K562 (cell line): ENCODE results near the gene CLEC2D. TPM values are rescaled to one million over a fixed set of nuclear protein-coding genes. Genes with fewer than 3 reads are reported as not detected.

Source experiments
- ATAC-seq: fragments of 200-7000 bp; cut with Tn5 transposase; 3 replicates; pipeline ENCODE4 v1.9.1; 2020; ENCODE audit warnings: moderate library complexity
- BruUV-seq: library from RNA; stranded (reverse); fragments of 400-500 nt; replicated peaks from 2 replicates; lab custom pipeline; 2021; lab: Mats Ljungman, UMichigan
- CTCF ChIA-PET: fragments of 300-600 bp; formaldehyde crosslinking; extraction: SDS; loops from one replicate; lab custom pipeline; 2021; ENCODE audit warnings: low intra/inter-chr PET ratio; lab: Yijun Ruan, JAX
- POLR2A ChIA-PET: fragments of 300-600, 350-650 bp; sonication (Branson Sonifier 250); formaldehyde crosslinking; extraction: SDS; loops from one replicate; lab custom pipeline; 2021; ENCODE audit warnings: antibody characterized with exemption, inconsistent platforms; lab: Yijun Ruan, JAX
- DNase-seq, 4 experiments: peaks; one replicate each; pipeline versions ENCODE4 v3.0.0 to v3.0.0-alpha.2; 2011 to 2018; ENCODE audit warnings: low spot score in 3 of 4, mixed read lengths in 3 of 4; ENCODE audit errors: extremely low read depth in 1 of 4
- FAIRE-seq: peaks from 2 replicates; lab custom pipeline; 2011; peaks lifted over from hg19 to GRCh38; lab: Jason Lieb, UNC
- H2AFZ ChIP-seq: 2 replicates; pipeline ENCODE4 v1.6.0; 2011; ENCODE audit warnings: low read depth, low read length, control low read depth, inconsistent platforms
- H3K27ac ChIP-seq: fragments of 200-600 bp; 3 replicates; pipeline ENCODE4 v1.8.0; 2011; ENCODE audit warnings: low read depth, mild to moderate bottlenecking, control low read depth, inconsistent platforms, low read length, moderate library complexity, mixed read lengths; ENCODE audit errors: extremely low read depth
- H3K27me3 ChIP-seq, 2 experiments: fragments of 300-600 bp in 1 of 2; 2 replicates in 1 of 2; 3 replicates in 1 of 2; pipeline versions ENCODE4 v1.6.0 to v1.8.0; 2011; ENCODE audit warnings: inconsistent platforms in 2 of 2, low read length in 2 of 2, mild to moderate bottlenecking in 1 of 2, mixed read lengths in 1 of 2, moderate library complexity in 1 of 2; ENCODE audit not compliant: control insufficient read depth in 2 of 2, insufficient read depth in 2 of 2
- H3K36me3 ChIP-seq: fragments of 300-600 bp; 3 replicates; pipeline ENCODE4 v1.8.0; 2011; ENCODE audit warnings: mild to moderate bottlenecking, low read length, inconsistent platforms; ENCODE audit not compliant: control insufficient read depth, insufficient read depth
- H3K4me1 ChIP-seq, 2 experiments: fragments of 200-600 bp in 1 of 2; replicated peaks in 1 of 2; 2 replicates in 1 of 2; 3 replicates in 1 of 2; pipeline versions ENCODE4 v1.5.1 to v1.8.0; 2011; ENCODE audit warnings: inconsistent platforms in 2 of 2, low read length in 2 of 2, mild to moderate bottlenecking in 1 of 2, mixed read lengths in 1 of 2, moderate library complexity in 1 of 2; ENCODE audit not compliant: control insufficient read depth in 2 of 2, insufficient read depth in 2 of 2
- H3K4me2 ChIP-seq: 2 replicates; pipeline ENCODE4 v1.6.1; 2011; ENCODE audit warnings: low read length, control low read depth, inconsistent platforms, mixed read lengths; ENCODE audit not compliant: insufficient read depth
- H3K4me3 ChIP-seq: fragments of 200-600 bp; sonication (generic), shearing (Covaris generic); 2 replicates; pipeline ENCODE4 v1.5.1; 2016; ENCODE audit warnings: control low read depth, inconsistent platforms
- H3K79me2 ChIP-seq: fragments of 200-600 bp; 3 replicates; pipeline ENCODE4 v1.8.0; 2011; ENCODE audit warnings: low read length, inconsistent platforms; ENCODE audit not compliant: control insufficient read depth, insufficient read depth
- H3K9ac ChIP-seq, 2 experiments: 2 replicates each; pipeline versions ENCODE4 v1.6.0 to v1.6.1; 2011; ENCODE audit warnings: low read depth in 2 of 2, low read length in 2 of 2, control low read depth in 1 of 2, inconsistent platforms in 1 of 2, mild to moderate bottlenecking in 1 of 2, mixed read lengths in 1 of 2; ENCODE audit not compliant: insufficient read depth in 1 of 2
- H3K9me1 ChIP-seq: one replicate; pipeline ENCODE4 v1.6.0; 2011; ENCODE audit warnings: inconsistent platforms, mild to moderate bottlenecking, low read length, moderate library complexity; ENCODE audit not compliant: control insufficient read depth, insufficient read depth
- H3K9me3 ChIP-seq: replicated peaks from 2 replicates; pipeline ENCODE4 v1.5.1; 2011; ENCODE audit warnings: low read depth, low read length, inconsistent platforms; ENCODE audit not compliant: control insufficient read depth, insufficient read depth
- H4K20me1 ChIP-seq: replicated peaks from 2 replicates; pipeline ENCODE4 v1.6.1; 2011; ENCODE audit warnings: low read length, inconsistent platforms, mixed read lengths; ENCODE audit not compliant: control insufficient read depth, insufficient read depth
- ARID1B ChIP-seq: fragments of 450-650 bp; IDR thresholded peaks from 2 replicates; pipeline ENCODE4 v1.6.1; 2016; ENCODE audit warnings: antibody characterized with exemption, mild to moderate bottlenecking, inconsistent platforms
- FOS ChIP-seq: IDR thresholded peaks from 3 replicates; pipeline ENCODE4 v1.6.1; 2011; ENCODE audit not compliant: insufficient read length; ENCODE audit errors: extremely low read depth
- ILF3 ChIP-seq: fragments of 450-650 bp; IDR thresholded peaks from 2 replicates; pipeline ENCODE4 v1.6.1; 2018; ENCODE audit warnings: antibody characterized with exemption, mild to moderate bottlenecking, moderate library complexity, borderline replicate concordance
- JUN ChIP-seq, 2 experiments: sonication (generic) in 1 of 2; formaldehyde crosslinking in 1 of 2; IDR thresholded peaks; 2 replicates each; pipeline versions ENCODE4 v1.6.1 to v1.8.0; 2012 to 2022; ENCODE audit warnings: borderline replicate concordance in 2 of 2, mild to moderate bottlenecking in 2 of 2, improper control_type of control experiment in 1 of 2, low read depth in 1 of 2, low read length in 1 of 2, missing genetic modification reagents in 1 of 2
- LARP7 ChIP-seq: fragments of 450-650 bp; IDR thresholded peaks from 2 replicates; pipeline ENCODE4 v1.6.1; 2016
- MEIS2 ChIP-seq: fragments of 450-650 bp; IDR thresholded peaks from 2 replicates; pipeline ENCODE4 v1.6.1; 2014; ENCODE audit warnings: mild to moderate bottlenecking; ENCODE audit not compliant: partially characterized antibody
- POLR3G ChIP-seq: IDR thresholded peaks from 2 replicates; pipeline ENCODE4 v1.6.1; 2011; ENCODE audit not compliant: insufficient read length, insufficient replicate concordance; ENCODE audit errors: extremely low read depth
- PTRF ChIP-seq: fragments of 450-650 bp; IDR thresholded peaks from 2 replicates; pipeline ENCODE4 v1.6.1; 2016; ENCODE audit warnings: mild to moderate bottlenecking, missing genetic modification characterization, missing compliant biosample characterization
- SAP30 ChIP-seq: fragments of 200-600 bp; sonication (generic); IDR thresholded peaks from 2 replicates; pipeline ENCODE4 v1.6.1; 2012; ENCODE audit warnings: borderline replicate concordance, low read depth, mild to moderate bottlenecking, moderate library complexity, low read length, control low read depth, inconsistent platforms; ENCODE audit not compliant: insufficient read depth, poor library complexity, severe bottlenecking
- SPI1 ChIP-seq: IDR thresholded peaks from 2 replicates; pipeline ENCODE4 v1.6.1; 2011; ENCODE audit warnings: low read depth, low read length, control low read depth, borderline replicate concordance
- SRF ChIP-seq, 2 experiments: fragments of 250-450, 450-650 bp in 1 of 2; sonication (Bioruptor Pico) in 1 of 2; sonication (generic) in 1 of 2; formaldehyde crosslinking; IDR thresholded peaks; 2 replicates each; pipeline versions ENCODE4 v1.5.0 to v1.5.1; 2020 to 2022; ENCODE audit warnings: mild to moderate bottlenecking in 1 of 2, missing genetic modification reagents in 1 of 2
- TAF1 ChIP-seq: IDR thresholded peaks from 2 replicates; pipeline ENCODE4 v1.6.1; 2011; ENCODE audit warnings: mild to moderate bottlenecking, low read length, moderate library complexity; ENCODE audit not compliant: insufficient read depth, control insufficient read depth, severe bottlenecking; ENCODE audit errors: extremely low read depth
- TARDBP ChIP-seq: fragments of 450-650 bp; IDR thresholded peaks from 2 replicates; pipeline ENCODE4 v1.6.1; 2016
- TCF7L2 ChIP-seq: fragments of 150-350 bp; IDR thresholded peaks from 2 replicates; pipeline ENCODE4 v1.6.1; 2016; ENCODE audit warnings: low read depth, mild to moderate bottlenecking, low read length, moderate library complexity
- XRCC4 ChIP-seq: IDR thresholded peaks from one replicate; pipeline ENCODE4 v1.6.1; 2011; ENCODE audit not compliant: insufficient read depth, insufficient read length; ENCODE audit errors: extremely low read depth
- ZFP36 ChIP-seq: fragments of 150-350 bp; IDR thresholded peaks from 2 replicates; pipeline ENCODE4 v1.6.1; 2018; ENCODE audit warnings: low read length, low read depth; ENCODE audit not compliant: partially characterized antibody
- ZNF263 ChIP-seq: sonication (generic); formaldehyde crosslinking; IDR thresholded peaks from 2 replicates; pipeline ENCODE4 v1.8.0; 2022; ENCODE audit warnings: mild to moderate bottlenecking, missing genetic modification reagents, borderline replicate concordance
- ZNF324 ChIP-seq: fragments of 250-450 bp; sonication (Bioruptor Pico); IDR thresholded peaks from 2 replicates; pipeline ENCODE4 v1.4.0; 2020; ENCODE audit warnings: mild to moderate bottlenecking
- WGBS: fragments of 100-300 bp; shearing (Covaris generic); methylation state at CpG from one replicate; pipeline ENCODE4 v1.1.6; 2016; ENCODE audit warnings: low coverage, mixed read lengths; ENCODE audit not compliant: insufficient coverage; ENCODE audit errors: missing lambda C conversion rate; 5-methylcytosine and 5-hydroxymethylcytosine counted together
- in situ Hi-C: fragments of 300-500 bp; cut with MboI; formaldehyde crosslinking; loops from 4 replicates; pipeline ENCODE4 v1.15.0; 2018; ENCODE audit warnings: inconsistent platforms, mixed read lengths
- intact Hi-C: fragments of 100-400 bp; cut with micrococcal nuclease; formaldehyde crosslinking; loops from 2 replicates; pipeline ENCODE4 v1.14.2; 2022
- polyA plus RNA-seq, 8 experiments: library from polyadenylated mRNA; depleted of rRNA in 4 of 8; stranded (reverse) in 5 of 8; unstranded in 3 of 8; fragments of >200 nt; fragmentation: Nextera tagmentation in 2 of 8; fragmentation: Illumina TruSeq in 1 of 8; extraction: Ambion mirVana in 2 of 8; extraction: Trizol in 1 of 8; gene quantifications; 2 replicates each; pipeline versions ENCODE4 v1.2.1 to v1.2.3, GENCODE V29; 2011 to 2014; ENCODE audit warnings: inconsistent platforms in 1 of 8, missing spikeins in 1 of 8
- total RNA-seq, 7 experiments: library from RNA; depleted of rRNA in 6 of 7; stranded (reverse); fragments of >200 nt in 6 of 7; fragmentation: Illumina TruSeq in 2 of 7; extraction: Trizol in 2 of 7; gene quantifications; 2 replicates each; pipeline versions ENCODE4 v1.2.1 to v1.2.3, GENCODE V29; 2011 to 2021; ENCODE audit warnings: low replicate concordance in 1 of 7
- TF ChIP-seq, protein P1 (sequence below): fragments of 200-400 bp; formaldehyde crosslinking; IDR thresholded peaks from 2 replicates; pipeline ENCODE4 v1.6.1; 2017; ENCODE audit warnings: mild to moderate bottlenecking, low read depth, low read length, moderate library complexity

The CLEC2D gene
- total and polyA plus RNA-seq, 9 of the 15 experiments (the other 6 are each of a cell fraction or from before 2014, with no cell fraction given): 1.4 to 5.0 (median 2.2) TPM

DNA sequence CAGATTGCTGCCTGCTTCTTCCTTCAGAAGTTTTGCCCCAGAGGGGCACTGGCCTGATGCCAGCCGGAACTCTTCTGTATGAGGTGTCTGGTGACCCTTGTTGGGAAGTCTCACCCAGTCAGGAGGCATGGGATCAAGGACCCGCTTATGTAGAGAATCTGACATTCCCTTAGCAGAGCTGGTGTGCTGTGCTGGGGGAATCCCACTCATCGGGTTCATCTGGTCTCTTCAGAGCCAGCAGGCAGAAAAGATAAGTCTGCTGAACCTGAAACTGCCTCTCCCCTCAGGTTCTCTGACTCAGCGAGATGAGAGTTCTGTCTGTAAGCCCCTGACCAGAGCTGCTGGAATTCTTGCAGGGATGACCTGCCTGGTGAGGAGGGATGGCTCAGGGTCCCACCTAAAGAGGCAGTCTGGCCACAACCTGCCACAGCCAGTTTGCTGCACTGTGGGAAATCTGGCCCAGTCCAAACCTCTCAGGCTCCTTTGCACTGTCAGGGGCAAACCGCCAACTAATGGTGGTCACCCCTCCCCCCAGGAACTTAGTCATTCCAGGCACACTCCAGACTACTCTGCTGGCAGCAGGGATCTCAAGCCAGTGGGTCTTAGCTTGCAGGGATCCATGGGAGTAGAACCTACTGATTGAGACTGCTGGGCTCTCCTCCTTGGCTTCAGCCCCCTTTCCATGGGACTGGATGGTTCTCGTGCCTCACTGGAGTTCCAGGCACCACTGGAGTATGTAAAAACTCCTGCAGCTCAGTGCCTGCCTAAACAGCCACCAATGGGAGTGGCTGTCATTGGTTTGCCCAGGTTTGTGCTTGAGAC lies 4.1 kb downstream of the CLEC2D start (continued):
- TF ChIP-seq ILF3 (no peak), ARID1B (peak; percentile 91), ZFP36 (peak; percentile 27), SAP30 (no peak), ZNF263 (CRISPR knock-in tag) (no peak), FOS (no peak), TCF7L2 (no peak), XRCC4 (no peak)
- TF ChIP-seq, all 486 proteins: peak for 54

DNA sequence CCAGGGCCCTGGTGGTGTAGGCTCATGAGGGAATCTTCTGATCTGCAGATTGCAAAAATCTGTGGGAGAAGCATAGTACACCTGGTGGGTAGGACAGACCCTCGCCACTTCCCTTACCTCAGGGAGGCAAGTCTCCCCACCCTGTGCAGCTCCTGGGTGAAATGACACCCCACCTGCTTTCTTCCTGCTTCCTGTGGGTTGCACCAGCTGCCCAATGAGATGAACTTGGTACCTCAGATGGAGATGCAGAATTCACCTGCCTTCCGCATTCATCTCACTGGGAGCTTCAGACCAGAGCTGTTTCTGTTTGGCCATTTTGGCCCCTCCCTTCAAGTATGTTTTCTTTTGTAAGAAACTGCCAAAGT lies 4.7 kb downstream of the CLEC2D start:
- intact Hi-C loops (no loop called here), in situ Hi-C loops (no loop called here)
- FAIRE-seq (peak; percentile 70), DNase-seq (peak in 1 of 4 experiments; percentile 6), ATAC-seq (peak; percentile 30)
- ChIA-PET CTCF (no interaction called here), POLR2A (interaction anchor here (0.6 to 1.0 kb wide), 5 partner anchors 11 to 226 kb away, joined by 3 to 9 read pairs (median 3); no protein-coding TSS in a partner anchor)
- H3K79me2 ChIP-seq: no peaks in the 10 kb centered on the region
- H4K20me1 ChIP-seq: no peaks in the 10 kb centered on the region
- H3K4me3 ChIP-seq: no peak overlapping the region
- H3K4me1 ChIP-seq: peaks cover 9 to 17% of the 10 kb centered on the region in 2 experiments; a peak in 4 of 5 replicates
- H3K9ac ChIP-seq: peak overlapping the region; percentile 39 to 80; a peak in 2 of 4 replicates
- H2AFZ ChIP-seq: peak overlapping the region; percentile 61; the same call in 1 of the 2 replicates
- H3K4me2 ChIP-seq: peak overlapping the region; percentile 71
- BruUV-seq: no TSS peak
- WGBS: 93% methylated on average over 2 of the region's 2 CpGs
- H3K9me3 ChIP-seq: no peaks in the 10 kb centered on the region
- H3K36me3 ChIP-seq: no peaks in the 10 kb centered on the region
- H3K27me3 ChIP-seq: no peaks in the 10 kb centered on the region
- H3K27ac ChIP-seq: peak overlapping the region; percentile 75
- H3K9me1 ChIP-seq: no peaks in the 10 kb centered on the region
- TF ChIP-seq, protein P1, sequence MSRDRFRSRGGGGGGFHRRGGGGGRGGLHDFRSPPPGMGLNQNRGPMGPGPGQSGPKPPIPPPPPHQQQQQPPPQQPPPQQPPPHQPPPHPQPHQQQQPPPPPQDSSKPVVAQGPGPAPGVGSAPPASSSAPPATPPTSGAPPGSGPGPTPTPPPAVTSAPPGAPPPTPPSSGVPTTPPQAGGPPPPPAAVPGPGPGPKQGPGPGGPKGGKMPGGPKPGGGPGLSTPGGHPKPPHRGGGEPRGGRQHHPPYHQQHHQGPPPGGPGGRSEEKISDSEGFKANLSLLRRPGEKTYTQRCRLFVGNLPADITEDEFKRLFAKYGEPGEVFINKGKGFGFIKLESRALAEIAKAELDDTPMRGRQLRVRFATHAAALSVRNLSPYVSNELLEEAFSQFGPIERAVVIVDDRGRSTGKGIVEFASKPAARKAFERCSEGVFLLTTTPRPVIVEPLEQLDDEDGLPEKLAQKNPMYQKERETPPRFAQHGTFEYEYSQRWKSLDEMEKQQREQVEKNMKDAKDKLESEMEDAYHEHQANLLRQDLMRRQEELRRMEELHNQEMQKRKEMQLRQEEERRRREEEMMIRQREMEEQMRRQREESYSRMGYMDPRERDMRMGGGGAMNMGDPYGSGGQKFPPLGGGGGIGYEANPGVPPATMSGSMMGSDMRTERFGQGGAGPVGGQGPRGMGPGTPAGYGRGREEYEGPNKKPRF: no peak
- TF ChIP-seq POLR3G (no peak), MEIS2 (no peak), ZNF324 (CRISPR knock-in tag) (no peak), TAF1 (no peak), SPI1 (no peak), PTRF (tag) (no peak), LARP7 (no peak), JUN (IDR thresholded peaks at IDR 0.05; ENCODE audit: borderline replicate concordance, low read depth, low read length) (no peak), JUN (CRISPR knock-in tag; IDR thresholded peaks at IDR 0.05; ENCODE audit: borderline replicate concordance) (no peak), SRF (CRISPR knock-in tag; IDR thresholded peaks at IDR 0.05) (no peak), TARDBP (no peak)
